Transverse colon (tissue), 4 donors: ENCODE measurements around the gene CAMTA1. TPM values are rescaled to one million over a fixed set of nuclear protein-coding genes. Genes with fewer than 3 reads are reported as not detected.

Experiments used
- DNase-seq: peaks from one replicate; pipeline ENCODE4 v3.0.0-alpha.2; 2019
- H3K27ac ChIP-seq, 4 donors: fragments of 200-600 bp; sonication (generic); 2 replicates each; pipeline ENCODE4 v1.5.1; 2016 to 2018; ENCODE audit warnings: inconsistent platforms in 4 of 4
- H3K27me3 ChIP-seq: fragments of 200-600 bp; sonication (generic); 2 replicates; pipeline ENCODE4 v1.5.1; 2017; ENCODE audit warnings: inconsistent platforms
- H3K36me3 ChIP-seq, 4 donors: fragments of 200-600 bp; sonication (generic); 2 replicates each; pipeline ENCODE4 v1.5.1; 2017 to 2019; ENCODE audit warnings: inconsistent platforms in 4 of 4
- H3K4me1 ChIP-seq, 4 donors: fragments of 200-600 bp; sonication (generic); 2 replicates each; pipeline ENCODE4 v1.5.1; 2017 to 2020; ENCODE audit warnings: inconsistent platforms in 4 of 4
- H3K4me3 ChIP-seq, 4 donors: fragments of 200-600 bp; sonication (generic); 1 replicate in 1 of 4; 2 replicates in 3 of 4; pipeline versions ENCODE4 v1.5.1 to v1.6.1; 2017 to 2019; ENCODE audit warnings: inconsistent platforms in 4 of 4
- H3K9me3 ChIP-seq, 2 donors: fragments of 200-600 bp; sonication (generic); 2 replicates each; pipeline ENCODE4 v1.5.1; 2017 to 2019; ENCODE audit warnings: inconsistent platforms in 2 of 2
- CTCF ChIP-seq, 5 experiments: fragments of 200-600 bp in 3 of 5; fragments of 450-650 bp in 2 of 5; sonication (generic) in 3 of 5; IDR thresholded peaks; 1 replicate in 2 of 5; 2 replicates in 3 of 5; pipeline ENCODE4 v1.5.1; 2016 to 2017; ENCODE audit warnings: antibody characterized with exemption in 5 of 5, inconsistent platforms in 3 of 5, mild to moderate bottlenecking in 2 of 5, moderate library complexity in 1 of 5
- EP300 ChIP-seq: sonication (generic); formaldehyde crosslinking; IDR thresholded peaks from one replicate; pipeline ENCODE4 v1.6.1; 2017; ENCODE audit warnings: antibody characterized with exemption, low read depth
- POLR2A ChIP-seq: fragments of 450-650 bp; IDR thresholded peaks from one replicate; pipeline ENCODE4 v1.6.1; 2016; ENCODE audit warnings: antibody characterized with exemption, mild to moderate bottlenecking, moderate library complexity
- POLR2AphosphoS5 ChIP-seq, 3 donors: sonication (generic); formaldehyde crosslinking; IDR thresholded peaks; one replicate each; pipeline ENCODE4 v1.6.1; 2016; ENCODE audit warnings: antibody characterized with exemption in 3 of 3
- WGBS, 2 donors: methylation state at CpG; one replicate each; pipeline ENCODE4 v1.1.5; 2018; ENCODE audit warnings: low coverage in 1 of 2; 5-methylcytosine and 5-hydroxymethylcytosine counted together
- in situ Hi-C, 4 donors: fragments of 200-750 bp; cut with MboI; loops; one replicate each; pipeline versions ENCODE4 v1.15.0 to v1.15.1; 2017; ENCODE audit warnings: low sequenced_read_pairs in 3 of 4, low pct_ligation_motif_present in 1 of 4, low pct_unique_long_range_greater_than_20kb in 1 of 4
- intact Hi-C: fragments of 100-400 bp; cut with DNase I; formaldehyde crosslinking; loops from one replicate; pipeline ENCODE4 v1.15.1; 2023; ENCODE audit warnings: low total_unique reads
- total RNA-seq, 4 donors: library from RNA; depleted of rRNA; stranded (reverse); fragments of >200 nt; gene quantifications; one replicate each; pipeline ENCODE4 v1.1.0, GENCODE V29; 2016

Gene CAMTA1
- total RNA-seq, 4 donors from 2014 or later = 93.8 to 268 (median 130) TPM

DNA sequence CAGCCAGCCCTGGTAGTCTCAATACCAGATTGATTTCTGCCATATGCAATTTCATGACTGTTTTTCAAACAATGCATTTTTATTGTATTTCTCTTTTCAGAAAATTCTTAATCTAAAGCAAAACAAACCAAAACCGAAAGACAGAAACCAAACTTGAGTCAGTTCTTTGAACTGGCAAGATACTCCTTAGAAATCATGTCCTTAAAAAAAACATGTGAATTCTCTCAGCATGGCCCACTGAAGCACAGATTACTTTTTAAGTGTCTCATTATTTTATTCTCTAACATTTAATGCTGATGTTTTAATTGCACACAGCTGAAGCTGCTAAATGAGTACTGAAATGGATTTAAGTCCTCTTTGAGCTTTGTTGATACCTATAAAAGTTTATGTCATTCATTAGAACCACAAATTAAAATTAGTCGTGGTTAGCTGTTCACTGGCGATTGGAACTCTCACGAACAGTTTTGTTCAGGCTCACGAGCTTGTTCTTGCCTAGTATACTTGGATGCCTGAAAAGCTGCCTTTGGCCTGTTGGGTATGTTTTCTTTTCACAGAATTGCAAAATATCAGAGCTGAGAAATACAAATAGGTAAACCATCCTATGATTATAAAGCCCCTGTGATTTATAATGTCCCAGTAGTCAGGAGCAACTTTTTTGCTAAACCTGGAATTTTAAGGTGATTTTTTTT lies 87.5 kb downstream of the CAMTA1 start:
- DNase-seq = no peak
- Histone ChIP-seq H3K9me3 (no peaks in the 10 kb centered on the region), H3K27me3 (no peaks in the 10 kb centered on the region), H3K4me1 (peaks cover 5 to 28% (median 8%) of the 10 kb centered on the region in 4 donors), H3K27ac (no peak overlapping the region), H3K4me3 (no peak overlapping the region), H3K36me3 (peaks cover 0 to 3% (median 0%) of the 10 kb centered on the region in 4 donors)
- intact Hi-C loops = no loop called here
- in situ Hi-C loops = no loop called here
- WGBS, 2 donors = 82 to 83% methylated on average over 5 of the region's 5 CpGs
- TF ChIP-seq CTCF (IDR thresholded peaks at IDR 0.05) = no peak
- TF ChIP-seq EP300 = no peak
- no peak for TF ChIP-seq POLR2A
- no peak for TF ChIP-seq POLR2AphosphoS5 (IDR thresholded peaks at IDR 0.05)

DNA sequence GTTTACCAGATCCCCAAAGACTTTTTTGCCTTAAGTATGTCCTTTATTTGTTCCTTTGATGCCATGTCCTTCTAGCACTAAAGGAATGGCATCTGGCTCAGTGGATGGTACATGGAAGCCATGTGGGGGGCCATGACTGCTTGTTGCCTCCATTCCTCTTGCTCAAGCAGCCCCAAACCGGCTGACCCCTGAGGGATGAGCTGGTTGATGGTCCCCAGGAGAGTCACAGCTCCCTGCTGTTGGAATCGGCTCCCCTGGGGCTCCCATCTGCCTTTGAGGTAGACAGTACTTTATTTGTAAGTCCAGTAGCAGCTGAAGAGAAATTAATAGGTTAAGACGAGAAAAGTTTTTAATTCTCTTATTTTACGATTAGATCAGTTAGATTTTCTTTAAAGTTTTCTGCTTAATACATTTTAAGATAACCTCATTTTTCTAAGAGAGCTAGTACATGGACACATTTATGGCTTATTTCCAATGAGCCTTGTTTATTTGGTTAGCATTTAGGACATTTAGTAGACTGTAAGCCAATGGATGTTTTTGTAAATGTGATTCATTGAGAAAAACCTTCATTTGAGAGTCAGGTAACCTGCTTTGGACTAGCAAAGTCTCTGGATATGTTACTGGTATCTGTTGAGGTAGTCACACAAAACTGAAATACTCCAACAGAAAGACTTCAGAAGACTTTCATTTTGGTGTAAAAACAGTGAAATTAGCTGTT lies 88.2 kb downstream of the CAMTA1 start:
- Histone ChIP-seq H3K9me3 (no peaks in the 10 kb centered on the region), H3K4me3 (no peak overlapping the region), H3K4me1 (peaks cover 3 to 21% (median 8%) of the 10 kb centered on the region in 4 donors), H3K27ac (no peak overlapping the region), H3K27me3 (no peaks in the 10 kb centered on the region), H3K36me3 (peaks cover 0 to 3% (median 0%) of the 10 kb centered on the region in 4 donors)
- 84 to 95% methylated on average over 3 to 4 of the region's 4 CpGs for WGBS, 2 donors
- in situ Hi-C loops = no loop called here
- TF ChIP-seq POLR2A (no peak), EP300 (no peak), CTCF (IDR thresholded peaks at IDR 0.05) (no peak)
- no peak for DNase-seq
- intact Hi-C loops = no loop called here

DNA sequence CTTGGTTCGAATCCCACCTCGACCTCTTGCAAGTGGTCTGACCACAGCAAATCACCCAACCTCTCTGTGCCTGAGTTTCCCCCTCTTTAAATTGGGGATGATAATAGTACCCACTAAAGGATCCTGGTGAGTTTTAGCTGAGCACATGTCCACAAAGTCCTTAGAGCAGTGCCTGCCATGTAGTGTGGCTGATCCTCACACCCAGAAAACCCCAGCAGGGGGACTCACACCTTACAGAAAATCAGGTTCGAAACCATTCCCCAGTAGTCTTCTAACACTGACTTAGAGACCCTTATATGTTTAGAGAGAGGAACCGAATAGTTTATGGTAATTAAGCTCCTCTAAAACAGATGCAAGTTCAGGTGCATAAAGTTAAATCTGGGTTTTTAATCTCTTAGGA lies 89.0 kb downstream of the CAMTA1 start:
- Histone ChIP-seq H3K9me3 (no peaks in the 10 kb centered on the region), H3K4me3 (no peak overlapping the region), H3K4me1 (peaks cover 0 to 12% (median 5%) of the 10 kb centered on the region in 4 donors), H3K27ac (no peak overlapping the region), H3K36me3 (peaks cover 0 to 3% (median 0%) of the 10 kb centered on the region in 4 donors), H3K27me3 (no peaks in the 10 kb centered on the region)
- TF ChIP-seq POLR2A = no peak
- no peak for TF ChIP-seq CTCF (IDR thresholded peaks at IDR 0.05)
- no peak for TF ChIP-seq POLR2AphosphoS5 (IDR thresholded peaks at IDR 0.05)
- no peak for TF ChIP-seq EP300
- intact Hi-C loops (no loop called here), in situ Hi-C loops (no loop called here)
- no peak for DNase-seq
- 97 to 100% methylated on average over 2 to 4 of the region's 4 CpGs for WGBS, 2 donors

DNA sequence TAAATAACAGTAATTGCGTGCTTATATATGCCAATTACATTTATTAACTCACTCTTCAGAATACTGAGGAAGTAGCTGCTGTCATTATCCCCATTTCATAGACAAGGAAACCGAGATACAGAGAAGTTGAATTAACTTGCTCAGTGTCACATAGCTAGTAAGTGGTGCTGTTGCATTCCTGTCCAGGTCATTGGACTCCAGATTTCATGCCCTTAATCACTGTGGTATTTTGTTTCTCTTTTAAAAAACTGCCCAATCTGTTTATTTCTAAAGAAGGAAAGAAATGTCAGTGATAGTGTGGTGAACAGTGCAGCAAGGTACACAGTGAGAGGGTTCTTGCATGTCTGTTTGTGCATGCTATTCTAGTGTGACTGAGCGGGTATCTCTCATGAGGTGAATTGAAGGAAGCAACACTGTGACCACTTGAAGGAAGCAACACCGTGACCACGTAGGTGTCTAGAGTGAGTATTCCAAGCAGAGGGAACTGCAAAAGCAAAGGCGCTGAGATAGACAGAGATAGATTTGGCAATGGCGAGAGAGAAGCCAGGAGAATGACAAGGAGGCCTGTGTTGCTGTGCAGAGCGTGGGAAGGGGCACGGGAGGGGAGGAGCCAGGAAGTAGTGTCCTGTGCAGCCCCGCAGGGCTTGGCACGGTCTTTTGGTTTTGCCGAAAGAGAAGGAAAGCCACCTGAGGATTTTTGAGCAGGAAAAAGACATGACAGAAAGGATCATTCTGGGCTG lies 95.9 kb downstream of the CAMTA1 start:
- Histone ChIP-seq H3K4me3 (no peak overlapping the region), H3K4me1 (no peaks in the 10 kb centered on the region), H3K27me3 (no peaks in the 10 kb centered on the region), H3K36me3 (no peaks in the 10 kb centered on the region), H3K27ac (no peak overlapping the region), H3K9me3 (no peaks in the 10 kb centered on the region)
- in situ Hi-C loops (loop anchor here in 2 of 4 donors (10.0 to 25.0 kb wide), 2 partner anchors 86 to 144 kb away; no protein-coding TSS in a partner anchor), intact Hi-C loops (no loop called here)
- TF ChIP-seq POLR2A (no peak), CTCF (IDR thresholded peaks at IDR 0.05) (no peak), EP300 (no peak), POLR2AphosphoS5 (IDR thresholded peaks at IDR 0.05) (no peak)
- no peak for DNase-seq
- 85 to 95% methylated on average over 9 to 12 of the region's 12 CpGs for WGBS, 2 donors
